A673 (cell line): ENCODE data around the gene TRMO. TPM values are rescaled to one million over a fixed set of nuclear protein-coding genes. Genes with fewer than 3 reads are reported as not detected.
A peak's percentile ranks its signal among the peaks of the same experiment; 100 is the strongest.

Experiments used
- BruUV-seq: library from RNA; stranded (reverse); fragments of 400-500 nt; replicated peaks from 2 replicates; lab custom pipeline; 2021; lab: Mats Ljungman, UMichigan
- CTCF ChIA-PET: fragments of 300-600 bp; sonication (Branson Sonifier 250); formaldehyde crosslinking; loops from one replicate; lab custom pipeline; 2022; ENCODE audit warnings: antibody characterized with exemption; lab: Charles Lee
- POLR2A ChIA-PET: fragments of 300-600 bp; sonication (Branson Sonifier 250); formaldehyde crosslinking; loops from one replicate; lab custom pipeline; 2022; ENCODE audit warnings: antibody characterized with exemption; ENCODE audit not compliant: low non-redundant PET; lab: Charles Lee
- DNase-seq: peaks from one replicate; pipeline ENCODE4 v3.0.0-alpha.2; 2015; ENCODE audit warnings: low spot score
- H3K27ac ChIP-seq: fragments of 200-600 bp; sonication (generic); 2 replicates; pipeline ENCODE4 v1.5.1; 2016; ENCODE audit warnings: mixed run types, low read depth, mild to moderate bottlenecking, mixed read lengths, antibody characterized with exemption, low read length; ENCODE audit not compliant: poor library complexity, severe bottlenecking
- H3K27me3 ChIP-seq: fragments of 200-600 bp; sonication (generic); replicated peaks from 2 replicates; pipeline ENCODE4 v1.6.1; 2017; ENCODE audit warnings: mixed run types, low read depth, mild to moderate bottlenecking, mixed read lengths, antibody characterized with exemption, low read length; ENCODE audit not compliant: insufficient read depth, poor library complexity
- H3K36me3 ChIP-seq: fragments of 200-600 bp; sonication (generic); 2 replicates; pipeline ENCODE4 v1.6.1; 2016; ENCODE audit warnings: mixed run types, mild to moderate bottlenecking, mixed read lengths, antibody characterized with exemption, low read length; ENCODE audit not compliant: insufficient read depth, poor library complexity, severe bottlenecking
- H3K4me1 ChIP-seq: fragments of 200-600 bp; sonication (generic); 2 replicates; pipeline ENCODE4 v1.6.1; 2017; ENCODE audit warnings: mixed run types, mild to moderate bottlenecking, mixed read lengths, antibody characterized with exemption, low read length; ENCODE audit not compliant: insufficient read depth, poor library complexity, severe bottlenecking
- H3K4me3 ChIP-seq: fragments of 200-600 bp; sonication (generic); 2 replicates; pipeline ENCODE4 v1.5.1; 2016; ENCODE audit warnings: low read depth, mixed run types, mild to moderate bottlenecking, mixed read lengths, low read length; ENCODE audit not compliant: poor library complexity, severe bottlenecking
- H3K9me3 ChIP-seq: fragments of 200-600 bp; sonication (generic); 2 replicates; pipeline ENCODE4 v1.6.1; 2016; ENCODE audit warnings: mixed run types, low read depth, mild to moderate bottlenecking, mixed read lengths, antibody characterized with exemption, low read length; ENCODE audit not compliant: poor library complexity, severe bottlenecking
- CTCF ChIP-seq: fragments of 300-800, 200-600 bp; sonication (generic); conservative IDR thresholded peaks from 2 replicates; pipeline ENCODE4 v1.5.1; 2017; ENCODE audit warnings: low read depth, mild to moderate bottlenecking, antibody characterized with exemption, low read length, moderate library complexity, mixed read lengths
- EZH2 ChIP-seq: fragments of 200-600 bp; sonication (generic); IDR thresholded peaks from 2 replicates; pipeline ENCODE4 v1.6.1; 2017; ENCODE audit warnings: borderline replicate concordance, low read depth, mild to moderate bottlenecking, mixed read lengths, antibody characterized with exemption, low read length; ENCODE audit not compliant: poor library complexity, severe bottlenecking
- intact Hi-C: fragments of 100-400 bp; cut with micrococcal nuclease; formaldehyde crosslinking; loops from one replicate; pipeline ENCODE4 v1.10.0; 2022; ENCODE audit not compliant: unreplicated experiment
- total RNA-seq: library from RNA; stranded (reverse); gene quantifications from 2 replicates; pipeline ENCODE4 v1.2.3, GENCODE V29; 2021

TRMO gene
- total RNA-seq, 1 experiment from 2014 or later: 8.9 TPM

- H3K9me3 ChIP-seq: no peaks in the 10 kb centered on the region
- H3K36me3 ChIP-seq: no peaks in the 10 kb centered on the region
- CTCF ChIA-PET: interaction anchor here (0.5 to 1.2 kb wide), 3 partner anchors 10 to 188 kb away, joined by 3 read pairs; no protein-coding TSS in a partner anchor
- H3K4me1 ChIP-seq: no peaks in the 10 kb centered on the region
- TF ChIP-seq CTCF (no peak), EZH2 (no peak)
- no peak overlapping the region for H3K4me3 ChIP-seq
- DNase-seq: no peak
- BruUV-seq: no TSS peak
- POLR2A ChIA-PET: no interaction called here
- intact Hi-C loops: no loop called here
- H3K27ac ChIP-seq: no peak overlapping the region
- H3K27me3 ChIP-seq: no peaks in the 10 kb centered on the region
Observed at GRCh38 chr9:97900103-97900737, 22.1 kb downstream of the TRMO start.

GRCh38 chr9:97895695-97896332 is 26.5 kb downstream of the TRMO start:
- intact Hi-C loops: no loop called here

GRCh38 chr9:97895211-97895610 is 27.1 kb downstream of the TRMO start:
- Histone ChIP-seq H3K4me3 (no peak overlapping the region), H3K9me3 (no peaks in the 10 kb centered on the region), H3K36me3 (no peaks in the 10 kb centered on the region), H3K4me1 (no peaks in the 10 kb centered on the region), H3K27ac (no peak overlapping the region), H3K27me3 (no peaks in the 10 kb centered on the region)
- BruUV-seq: no TSS peak
- ChIA-PET POLR2A (no interaction called here), CTCF (interaction anchor here (0.6 kb wide), 1 partner anchor 13 kb away, joined by 3 read pairs; no protein-coding TSS in a partner anchor)
- no peak for DNase-seq
- intact Hi-C loops: no loop called here
- no peak for TF ChIP-seq EZH2
- no peak for TF ChIP-seq CTCF

More at GRCh38 chr9:97895695-97896332, 26.5 kb downstream of the TRMO start:
- Histone ChIP-seq H3K4me3 (no peak overlapping the region), H3K27me3 (no peaks in the 10 kb centered on the region), H3K4me1 (no peaks in the 10 kb centered on the region), H3K9me3 (no peaks in the 10 kb centered on the region), H3K27ac (no peak overlapping the region), H3K36me3 (no peaks in the 10 kb centered on the region)
- peak; percentile 34; the same call in 1 of the 2 replicates for TF ChIP-seq CTCF
- TF ChIP-seq EZH2: no peak
- DNase-seq: peak; percentile 28
- CTCF ChIA-PET: interaction anchor here (0.6 kb wide), 1 partner anchor 13 kb away, joined by 3 read pairs; no protein-coding TSS in a partner anchor
- no TSS peak for BruUV-seq
- POLR2A ChIA-PET: no interaction called here
